ENCODE data around the gene VDR.

GRCh38 chr12:47828008-47828975 lies 76.5 kb downstream of the VDR start:
- TF ChIP-seq POLR2A (IDR thresholded peaks at IDR 0.05; ENCODE audit: low read length) (no peak), GATA1 (IDR thresholded peaks at IDR 0.05; ENCODE audit: low read depth, low read length) (no peak)

All from erythroblast (primary cell).